Ecto neural progenitor cell (in vitro differentiated cells): ENCODE results near the gene FSTL5.

Source experiments
- DNase-seq: peaks from one replicate; pipeline ENCODE4 v3.0.0-alpha.2; 2018; ENCODE audit warnings: low spot score

Gene FSTL5

GRCh38 chr4:161444626-161445025 lies 719.2 kb downstream of the FSTL5 start:
- DNase-seq: no peak

- DNase-seq: no peak
These were observed 720.9 kb downstream of the FSTL5 start for GRCh38 chr4:161442921-161443320.

- DNase-seq: no peak
These were observed 725.7 kb downstream of the FSTL5 start for GRCh38 chr4:161438096-161438495.

GRCh38 chr4:161428180-161428965 lies 735.4 kb downstream of the FSTL5 start:
- no peak for DNase-seq

- no peak for DNase-seq
These were observed 744.0 kb downstream of the FSTL5 start for GRCh38 chr4:161419822-161420221.

GRCh38 chr4:161411901-161412300 lies 751.9 kb downstream of the FSTL5 start:
- no peak for DNase-seq

GRCh38 chr4:161404346-161405110 lies 759.3 kb downstream of the FSTL5 start:
- DNase-seq: no peak

GRCh38 chr4:161403781-161404180 lies 760.0 kb downstream of the FSTL5 start:
- DNase-seq: no peak

GRCh38 chr4:161393602-161394001 lies 770.2 kb downstream of the FSTL5 start:
- no peak for DNase-seq

GRCh38 chr4:161382655-161383054 lies 781.1 kb downstream of the FSTL5 start:
- DNase-seq: no peak

- DNase-seq: no peak
These were observed 787.5 kb downstream of the FSTL5 start for GRCh38 chr4:161376275-161376674.

- no peak for DNase-seq
These were observed 799.1 kb downstream of the FSTL5 start for GRCh38 chr4:161364681-161365080.

- no peak for DNase-seq
These were observed 802.8 kb downstream of the FSTL5 start for GRCh38 chr4:161360982-161361381.

- no peak for DNase-seq
These were observed 804.3 kb downstream of the FSTL5 start for GRCh38 chr4:161359491-161359890.

- DNase-seq: no peak
These were observed 807.4 kb downstream of the FSTL5 start for GRCh38 chr4:161356351-161356750.

GRCh38 chr4:161350946-161351345 lies 812.9 kb downstream of the FSTL5 start:
- DNase-seq: no peak

GRCh38 chr4:161345741-161346140 lies 818.1 kb downstream of the FSTL5 start:
- no peak for DNase-seq

GRCh38 chr4:161343569-161343950 lies 820.2 kb downstream of the FSTL5 start:
- DNase-seq: no peak

- DNase-seq: no peak
These were observed 820.8 kb downstream of the FSTL5 start for GRCh38 chr4:161342881-161343568.

- DNase-seq: no peak
These were observed 827.2 kb downstream of the FSTL5 start for GRCh38 chr4:161336621-161337020.

- no peak for DNase-seq
These were observed 827.7 kb downstream of the FSTL5 start for GRCh38 chr4:161336016-161336530.
